Body of pancreas (tissue), 4 donors: ENCODE measurements around the gene TTC4. TPM values are rescaled to one million over a fixed set of nuclear protein-coding genes. Genes with fewer than 3 reads are reported as not detected.

Experiments used
- ATAC-seq: fragments of 150-250 bp; one replicate; pipeline ENCODE4 v1.9.1; 2016
- DNase-seq, 4 donors: peaks; one replicate each; pipeline ENCODE4 v3.0.0-alpha.2; 2019
- H3K27ac ChIP-seq, 4 donors: fragments of 200-600 bp; sonication (generic); 1 replicate in 3 of 4; 2 replicates in 1 of 4; pipeline versions ENCODE4 v1.5.1 to v1.6.1; 2016 to 2019; ENCODE audit warnings: mild to moderate bottlenecking in 1 of 4, mixed read lengths in 1 of 4, moderate library complexity in 1 of 4
- H3K27me3 ChIP-seq, 2 donors: fragments of 200-600 bp; sonication (generic); one replicate each; pipeline ENCODE4 v1.6.0; 2016; ENCODE audit warnings: mild to moderate bottlenecking in 1 of 2
- H3K36me3 ChIP-seq, 2 donors: fragments of 200-600 bp; sonication (generic); replicated peaks in 1 of 2; 2 replicates each; pipeline ENCODE4 v1.5.1; 2016; ENCODE audit warnings: low read depth in 2 of 2; ENCODE audit not compliant: insufficient read depth in 1 of 2
- H3K4me1 ChIP-seq: fragments of 200-600 bp; sonication (generic); one replicate; pipeline ENCODE4 v1.6.0; 2016
- H3K4me3 ChIP-seq, 2 donors: fragments of 200-600 bp; sonication (generic); 1 replicate in 1 of 2; 2 replicates in 1 of 2; pipeline ENCODE4 v1.5.1; 2016 to 2019
- H3K9me3 ChIP-seq, 3 donors: fragments of 200-600 bp; sonication (generic); 1 replicate in 2 of 3; 2 replicates in 1 of 3; pipeline ENCODE4 v1.5.1; 2016
- CTCF ChIP-seq, 7 experiments: fragments of 450-650 bp in 4 of 7; fragments of 200-600 bp in 3 of 7; sonication (generic) in 3 of 7; IDR thresholded peaks; one replicate each; pipeline ENCODE4 v1.5.1; 2016 to 2019; ENCODE audit warnings: antibody characterized with exemption in 7 of 7
- POLR2A ChIP-seq, 3 donors: fragments of 450-650 bp; IDR thresholded peaks; one replicate each; pipeline ENCODE4 v1.6.1; 2016; ENCODE audit warnings: antibody characterized with exemption in 3 of 3, mild to moderate bottlenecking in 2 of 3
- WGBS, 2 donors: methylation state at CpG; one replicate each; pipeline ENCODE4 v1.1.5; 2017; 5-methylcytosine and 5-hydroxymethylcytosine counted together
- intact Hi-C: fragments of 100-400 bp; cut with DNase I; formaldehyde crosslinking; loops from one replicate; pipeline ENCODE4 v1.15.1; 2023
- total RNA-seq, 2 donors: library from RNA; depleted of rRNA; stranded (reverse); fragments of >200 nt; gene quantifications; one replicate each; pipeline ENCODE4 v1.1.0, GENCODE V29; 2016

Gene TTC4
- total RNA-seq, 2 donors from 2014 or later, result 15.0 to 21.1 TPM

DNA sequence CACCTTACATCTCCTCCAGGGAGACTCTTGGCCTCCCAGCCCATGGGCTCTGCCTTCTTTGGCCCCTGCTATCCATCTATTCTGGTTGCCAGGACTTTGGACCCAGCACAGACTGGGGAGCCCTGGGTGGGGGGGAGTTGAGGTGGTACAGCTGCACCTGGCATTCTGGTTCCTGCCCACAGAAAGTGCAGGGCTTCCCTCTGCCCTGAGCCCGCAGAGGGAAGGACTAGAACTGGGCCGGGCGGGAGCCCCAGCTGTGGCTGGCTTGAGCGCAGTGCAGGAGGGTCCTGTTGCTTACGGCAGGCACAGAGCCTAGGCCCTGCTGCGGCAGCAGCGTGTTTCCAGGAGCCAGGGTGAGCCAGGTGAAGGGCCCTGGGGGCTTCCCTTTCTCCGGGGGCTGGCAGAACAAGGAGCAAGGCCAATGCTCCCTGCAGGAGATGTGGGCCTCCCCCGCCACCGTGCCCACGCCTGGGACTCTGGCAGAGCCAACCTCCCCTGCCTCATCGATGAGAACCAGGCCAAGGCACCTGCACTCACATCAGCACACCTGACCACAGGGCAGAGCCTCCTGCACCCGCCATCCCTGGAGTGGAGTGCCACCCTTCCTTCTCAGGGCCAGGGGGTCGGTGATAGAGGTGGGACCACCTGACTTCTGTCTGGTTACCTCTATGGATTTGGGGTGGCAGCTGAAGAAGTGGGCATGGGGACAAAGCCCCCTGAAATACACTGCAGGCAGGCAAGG, 32.6 kb downstream of the TTC4 start:
- H3K36me3 ChIP-seq, result no peaks in the 10 kb centered on the region
- DNase-seq (no peak), ATAC-seq (no peak)
- intact Hi-C loops, result no loop called here
- no peaks in the 10 kb centered on the region for H3K9me3 ChIP-seq
- H3K4me3 ChIP-seq, result no peak overlapping the region
- H3K27ac ChIP-seq, result no peak overlapping the region
- 70 to 81% methylated on average over 3 to 14 of the region's 14 CpGs for WGBS, 2 donors
- TF ChIP-seq CTCF (IDR thresholded peaks at IDR 0.05) (no peak), POLR2A (IDR thresholded peaks at IDR 0.05) (no peak)
- H3K4me1 ChIP-seq, result no peaks in the 10 kb centered on the region
- H3K27me3 ChIP-seq, result no peaks in the 10 kb centered on the region

DNA sequence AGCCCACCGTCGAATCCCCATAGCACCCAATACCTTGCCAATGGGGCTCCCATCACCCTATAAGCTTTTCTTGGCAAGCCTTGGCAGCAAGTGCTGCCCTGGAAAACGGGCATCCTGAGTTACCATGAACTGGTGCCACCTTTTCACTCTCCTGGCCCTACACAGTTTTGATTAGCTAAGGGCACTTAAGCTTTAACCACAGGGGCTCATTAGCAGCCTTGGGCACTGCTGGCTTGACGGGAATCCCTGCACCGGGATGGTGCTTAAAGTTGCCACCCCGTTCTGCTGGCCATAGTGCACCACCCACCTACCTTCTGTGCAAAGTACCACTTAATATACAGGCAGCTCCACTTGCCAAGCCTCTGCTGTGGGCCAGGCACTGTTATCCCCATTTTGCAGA, 34.9 kb downstream of the TTC4 start:
- H3K9me3 ChIP-seq, result no peaks in the 10 kb centered on the region
- WGBS, 2 donors, result 72 to 75% methylated on average over 4 to 6 of the region's 6 CpGs
- no peak overlapping the region for H3K27ac ChIP-seq
- intact Hi-C loops, result no loop called here
- no peak overlapping the region for H3K4me3 ChIP-seq
- no peaks in the 10 kb centered on the region for H3K4me1 ChIP-seq
- H3K27me3 ChIP-seq, result no peaks in the 10 kb centered on the region
- no peak for ATAC-seq
- H3K36me3 ChIP-seq, result no peaks in the 10 kb centered on the region
- no peak for DNase-seq
- TF ChIP-seq CTCF (IDR thresholded peaks at IDR 0.05), result no peak
- no peak for TF ChIP-seq POLR2A (IDR thresholded peaks at IDR 0.05)

- Histone ChIP-seq H3K36me3 (no peaks in the 10 kb centered on the region), H3K4me1 (no peaks in the 10 kb centered on the region), H3K4me3 (no peak overlapping the region), H3K27me3 (no peaks in the 10 kb centered on the region), H3K9me3 (no peaks in the 10 kb centered on the region), H3K27ac (no peak overlapping the region)
- 57 to 65% methylated on average over 4 of the region's 4 CpGs for WGBS, 2 donors
- DNase-seq, result no peak
- ATAC-seq, result no peak
- TF ChIP-seq CTCF (IDR thresholded peaks at IDR 0.05), result no peak
- intact Hi-C loops, result no loop called here
Observed at GRCh38 chr1:54751426-54751825, 35.8 kb downstream of the TTC4 start.

DNA sequence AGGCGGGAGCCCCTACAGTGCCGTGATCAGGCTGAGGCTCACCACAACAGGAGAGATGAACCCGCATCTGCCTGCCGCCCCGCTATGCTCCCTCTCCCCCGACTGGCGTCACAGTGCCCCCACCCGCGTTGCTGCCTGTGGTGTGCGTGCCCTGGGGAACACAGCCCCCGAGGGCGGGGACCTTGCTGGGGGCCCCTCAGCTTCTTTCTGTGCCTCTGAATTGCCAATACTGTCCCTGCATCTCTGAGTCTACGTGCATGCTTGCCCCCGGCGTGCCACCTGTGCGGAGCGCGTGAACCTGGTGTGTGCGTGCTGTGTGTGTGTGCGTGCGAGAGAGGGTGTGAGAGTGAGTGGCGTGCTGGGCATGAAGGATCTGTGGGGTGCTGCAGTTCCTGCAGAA, 38.4 kb downstream of the TTC4 start:
- no peak for ATAC-seq
- DNase-seq, result no peak
- peaks cover 0 to 7% of the 10 kb centered on the region in 2 donors for H3K36me3 ChIP-seq
- TF ChIP-seq POLR2A (IDR thresholded peaks at IDR 0.05) (no peak), CTCF (IDR thresholded peaks at IDR 0.05) (no peak)
- H3K27ac ChIP-seq, result no peak overlapping the region
- 94 to 98% methylated on average over 14 to 22 of the region's 22 CpGs for whole genome bisulfite sequencing, 2 donors
- H3K9me3 ChIP-seq, result no peaks in the 10 kb centered on the region
- no peaks in the 10 kb centered on the region for H3K4me1 ChIP-seq
- no peak overlapping the region for H3K4me3 ChIP-seq
- no peaks in the 10 kb centered on the region for H3K27me3 ChIP-seq
- intact Hi-C loops, result no loop called here
